ENCODE data around the gene EPB41L4B.

- no peak for TF ChIP-seq CTCF (IDR thresholded peaks at IDR 0.05; ENCODE audit: low read depth, low read length)
- no peak for TF ChIP-seq POLR2A (IDR thresholded peaks at IDR 0.05; ENCODE audit: extremely low read depth, insufficient read length)
Observed at GRCh38 chr9:109304347-109304746, 16.5 kb downstream of the EPB41L4B start.

Measured in NB4 (cell line).